HepG2 (cell line): ENCODE data around the gene PRKCSH. TPM values are rescaled to one million over a fixed set of nuclear protein-coding genes. Genes with fewer than 3 reads are reported as not detected.

Experiments used
- HOXA5 ChIP-seq: sonication (generic); formaldehyde crosslinking; IDR thresholded peaks from 2 replicates; pipeline ENCODE4 v1.4.0; 2020; ENCODE audit warnings: missing genetic modification reagents
- HOXD1 ChIP-seq: sonication (generic); formaldehyde crosslinking; IDR thresholded peaks from 2 replicates; pipeline ENCODE4 v1.5.0; 2020; ENCODE audit warnings: missing genetic modification reagents
- NONO ChIP-seq, 2 experiments: fragments of 450-650 bp in 1 of 2; sonication (generic) in 1 of 2; formaldehyde crosslinking in 1 of 2; IDR thresholded peaks in 1 of 2; conservative IDR thresholded peaks in 1 of 2; 2 replicates each; pipeline versions ENCODE4 v1.6.1 to v1.8.0; 2017 to 2022; ENCODE audit warnings: mild to moderate bottlenecking in 1 of 2, missing genetic modification reagents in 1 of 2, moderate library complexity in 1 of 2
- SOX6 ChIP-seq, 2 experiments: fragments of 450-650 bp in 1 of 2; sonication (generic) in 1 of 2; formaldehyde crosslinking in 1 of 2; IDR thresholded peaks; 2 replicates each; pipeline versions ENCODE4 v1.4.0 to v1.6.1; 2017 to 2020; ENCODE audit warnings: antibody characterized with exemption in 1 of 2, mild to moderate bottlenecking in 1 of 2, missing genetic modification reagents in 1 of 2
- TSC22D2 ChIP-seq: sonication (generic); formaldehyde crosslinking; IDR thresholded peaks from 2 replicates; pipeline ENCODE4 v1.5.1; 2020; ENCODE audit warnings: missing genetic modification reagents, mild to moderate bottlenecking, borderline replicate concordance
- ZEB1 ChIP-seq: IDR thresholded peaks from 2 replicates; pipeline ENCODE4 v1.6.1; 2012; ENCODE audit warnings: mild to moderate bottlenecking, low read depth, inconsistent platforms; ENCODE audit not compliant: insufficient replicate concordance
- ZNF614 ChIP-seq: IDR thresholded peaks from 2 replicates; pipeline ENCODE4 v1.6.1; 2018; ENCODE audit warnings: missing biosample characterization, missing genetic modification reagents, inconsistent platforms, borderline replicate concordance
- polyA plus RNA-seq, 8 experiments: library from polyadenylated mRNA; depleted of rRNA in 3 of 8; stranded (reverse) in 7 of 8; unstranded in 1 of 8; fragments of >200 nt; fragmentation: Illumina TruSeq in 4 of 8; extraction: Trizol in 4 of 8; gene quantifications; 2 replicates each; pipeline versions ENCODE4 v1.2.1 to v1.2.3, GENCODE V29; 2011 to 2016; ENCODE audit warnings: low read depth in 4 of 8, missing spikeins in 1 of 8, mixed read lengths in 1 of 8; ENCODE audit not compliant: insufficient read depth in 1 of 8
- total RNA-seq, 5 experiments: library from RNA; depleted of rRNA; stranded (reverse); fragments of >200 nt; fragmentation: Illumina TruSeq; extraction: Trizol; gene quantifications; 2 replicates each; pipeline ENCODE4 v1.2.3, GENCODE V29; 2016; ENCODE audit warnings: low read depth in 1 of 5
- TF ChIP-seq, protein P1 (sequence below): sonication (generic); formaldehyde crosslinking; IDR thresholded peaks from 2 replicates; pipeline ENCODE4 v1.5.1; 2020; ENCODE audit warnings: missing genetic modification reagents, mild to moderate bottlenecking, borderline replicate concordance
- TF ChIP-seq, protein P2 (sequence below): fragments of 450-650 bp; IDR thresholded peaks from 2 replicates; pipeline ENCODE4 v1.6.1; 2016
- TF ChIP-seq, protein P3 (sequence below): sonication (generic); formaldehyde crosslinking; IDR thresholded peaks from 2 replicates; pipeline ENCODE4 v1.4.0; 2020; ENCODE audit warnings: missing genetic modification reagents
- TF ChIP-seq, protein P4 (sequence below), 2 experiments: fragments of 450-650 bp in 1 of 2; sonication (generic) in 1 of 2; formaldehyde crosslinking; IDR thresholded peaks; 2 replicates each; pipeline versions ENCODE4 v1.5.0 to v1.8.0; 2020 to 2022; ENCODE audit warnings: mild to moderate bottlenecking in 1 of 2, missing genetic modification reagents in 1 of 2
- TF ChIP-seq, protein P5 (sequence below): sonication (generic); formaldehyde crosslinking; IDR thresholded peaks from 2 replicates; pipeline ENCODE4 v1.4.0; 2020; ENCODE audit warnings: missing genetic modification reagents
- TF ChIP-seq, protein P6 (sequence below): sonication (generic); formaldehyde crosslinking; IDR thresholded peaks from 2 replicates; pipeline ENCODE4 v1.4.0; 2020; ENCODE audit warnings: missing genetic modification reagents; ENCODE audit errors: not compliant biosample characterization
- TF ChIP-seq, protein P7 (sequence below): sonication (generic); formaldehyde crosslinking; IDR thresholded peaks from 2 replicates; pipeline ENCODE4 v1.4.0; 2020; ENCODE audit warnings: missing genetic modification reagents, borderline replicate concordance

PRKCSH gene
- total and polyA plus RNA-seq, 2 of the 13 experiments (the other 11 are each of a cell fraction or from before 2014, with no cell fraction given): 85.1 to 125 TPM

DNA sequence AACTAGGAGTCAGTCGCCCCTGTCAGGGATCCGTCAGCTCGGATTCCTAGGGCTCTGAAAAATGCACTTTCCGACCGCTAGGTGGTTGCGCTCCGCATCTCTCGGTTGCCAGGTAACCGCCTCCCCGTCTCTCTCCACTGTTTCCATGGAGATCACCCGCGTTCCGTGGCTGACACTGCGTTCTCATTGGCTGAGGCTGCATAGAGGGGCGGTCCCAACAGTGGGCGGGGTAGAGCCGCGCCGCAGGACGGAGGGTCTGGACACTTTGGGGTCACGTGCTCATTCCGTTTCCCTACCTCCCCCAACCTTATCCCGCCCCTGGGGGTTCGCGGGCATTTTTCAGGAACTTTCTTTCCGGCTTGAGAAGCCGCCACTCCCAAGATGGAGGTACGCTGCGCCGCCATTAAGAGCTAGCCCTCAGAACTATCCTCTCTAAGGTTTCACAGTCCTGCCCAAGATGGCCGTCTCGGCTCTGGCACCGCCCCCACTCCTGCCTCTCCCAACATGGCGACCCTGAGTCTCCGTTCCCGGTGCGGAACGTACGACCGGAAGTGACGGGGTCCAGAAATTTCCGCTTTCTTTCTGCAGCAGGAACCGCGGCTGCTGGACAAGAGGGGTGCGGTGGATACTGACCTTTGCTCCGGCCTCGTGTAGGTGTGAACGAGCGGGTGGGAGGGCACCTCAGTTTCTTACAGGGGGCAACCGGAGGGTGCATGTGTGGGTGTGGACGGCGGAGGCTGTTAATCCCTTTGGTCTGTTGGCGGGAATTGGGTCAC, at the start of gene PRKCSH, which contains the start of gene ODAD3 (continued):
- TF ChIP-seq, protein P1, sequence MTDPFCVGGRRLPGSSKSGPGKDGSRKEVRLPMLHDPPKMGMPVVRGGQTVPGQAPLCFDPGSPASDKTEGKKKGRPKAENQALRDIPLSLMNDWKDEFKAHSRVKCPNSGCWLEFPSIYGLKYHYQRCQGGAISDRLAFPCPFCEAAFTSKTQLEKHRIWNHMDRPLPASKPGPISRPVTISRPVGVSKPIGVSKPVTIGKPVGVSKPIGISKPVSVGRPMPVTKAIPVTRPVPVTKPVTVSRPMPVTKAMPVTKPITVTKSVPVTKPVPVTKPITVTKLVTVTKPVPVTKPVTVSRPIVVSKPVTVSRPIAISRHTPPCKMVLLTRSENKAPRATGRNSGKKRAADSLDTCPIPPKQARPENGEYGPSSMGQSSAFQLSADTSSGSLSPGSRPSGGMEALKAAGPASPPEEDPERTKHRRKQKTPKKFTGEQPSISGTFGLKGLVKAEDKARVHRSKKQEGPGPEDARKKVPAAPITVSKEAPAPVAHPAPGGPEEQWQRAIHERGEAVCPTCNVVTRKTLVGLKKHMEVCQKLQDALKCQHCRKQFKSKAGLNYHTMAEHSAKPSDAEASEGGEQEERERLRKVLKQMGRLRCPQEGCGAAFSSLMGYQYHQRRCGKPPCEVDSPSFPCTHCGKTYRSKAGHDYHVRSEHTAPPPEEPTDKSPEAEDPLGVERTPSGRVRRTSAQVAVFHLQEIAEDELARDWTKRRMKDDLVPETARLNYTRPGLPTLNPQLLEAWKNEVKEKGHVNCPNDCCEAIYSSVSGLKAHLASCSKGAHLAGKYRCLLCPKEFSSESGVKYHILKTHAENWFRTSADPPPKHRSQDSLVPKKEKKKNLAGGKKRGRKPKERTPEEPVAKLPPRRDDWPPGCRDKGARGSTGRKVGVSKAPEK (CRISPR knock-in tag): no peak
- TF ChIP-seq ZNF614 (peak; percentile 84; the same call in 1 of the 2 replicates), HOXD1 (CRISPR knock-in tag) (no peak; the same call in 1 of the 2 replicates), NONO (IDR thresholded peaks at IDR 0.05) (no peak), NONO (CRISPR knock-in tag; conservative IDR thresholded peaks at IDR 0.05) (peak; percentile 91), TSC22D2 (CRISPR knock-in tag) (no peak), ZEB1 (peak; percentile 42), SOX6 (IDR thresholded peaks at IDR 0.05) (no peak), SOX6 (CRISPR knock-in tag; IDR thresholded peaks at IDR 0.05) (peak; percentile 65), HOXA5 (CRISPR knock-in tag) (peak; percentile 78)
- TF ChIP-seq, protein P2, sequence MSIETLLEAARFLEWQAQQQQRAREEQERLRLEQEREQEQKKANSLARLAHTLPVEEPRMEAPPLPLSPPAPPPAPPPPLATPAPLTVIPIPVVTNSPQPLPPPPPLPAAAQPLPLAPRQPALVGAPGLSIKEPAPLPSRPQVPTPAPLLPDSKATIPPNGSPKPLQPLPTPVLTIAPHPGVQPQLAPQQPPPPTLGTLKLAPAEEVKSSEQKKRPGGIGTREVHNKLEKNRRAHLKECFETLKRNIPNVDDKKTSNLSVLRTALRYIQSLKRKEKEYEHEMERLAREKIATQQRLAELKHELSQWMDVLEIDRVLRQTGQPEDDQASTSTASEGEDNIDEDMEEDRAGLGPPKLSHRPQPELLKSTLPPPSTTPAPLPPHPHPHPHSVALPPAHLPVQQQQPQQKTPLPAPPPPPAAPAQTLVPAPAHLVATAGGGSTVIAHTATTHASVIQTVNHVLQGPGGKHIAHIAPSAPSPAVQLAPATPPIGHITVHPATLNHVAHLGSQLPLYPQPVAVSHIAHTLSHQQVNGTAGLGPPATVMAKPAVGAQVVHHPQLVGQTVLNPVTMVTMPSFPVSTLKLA: peak; percentile 49
- TF ChIP-seq, protein P3, sequence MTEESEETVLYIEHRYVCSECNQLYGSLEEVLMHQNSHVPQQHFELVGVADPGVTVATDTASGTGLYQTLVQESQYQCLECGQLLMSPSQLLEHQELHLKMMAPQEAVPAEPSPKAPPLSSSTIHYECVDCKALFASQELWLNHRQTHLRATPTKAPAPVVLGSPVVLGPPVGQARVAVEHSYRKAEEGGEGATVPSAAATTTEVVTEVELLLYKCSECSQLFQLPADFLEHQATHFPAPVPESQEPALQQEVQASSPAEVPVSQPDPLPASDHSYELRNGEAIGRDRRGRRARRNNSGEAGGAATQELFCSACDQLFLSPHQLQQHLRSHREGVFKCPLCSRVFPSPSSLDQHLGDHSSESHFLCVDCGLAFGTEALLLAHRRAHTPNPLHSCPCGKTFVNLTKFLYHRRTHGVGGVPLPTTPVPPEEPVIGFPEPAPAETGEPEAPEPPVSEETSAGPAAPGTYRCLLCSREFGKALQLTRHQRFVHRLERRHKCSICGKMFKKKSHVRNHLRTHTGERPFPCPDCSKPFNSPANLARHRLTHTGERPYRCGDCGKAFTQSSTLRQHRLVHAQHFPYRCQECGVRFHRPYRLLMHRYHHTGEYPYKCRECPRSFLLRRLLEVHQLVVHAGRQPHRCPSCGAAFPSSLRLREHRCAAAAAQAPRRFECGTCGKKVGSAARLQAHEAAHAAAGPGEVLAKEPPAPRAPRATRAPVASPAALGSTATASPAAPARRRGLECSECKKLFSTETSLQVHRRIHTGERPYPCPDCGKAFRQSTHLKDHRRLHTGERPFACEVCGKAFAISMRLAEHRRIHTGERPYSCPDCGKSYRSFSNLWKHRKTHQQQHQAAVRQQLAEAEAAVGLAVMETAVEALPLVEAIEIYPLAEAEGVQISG: peak; percentile 93
- TF ChIP-seq, protein P4, sequence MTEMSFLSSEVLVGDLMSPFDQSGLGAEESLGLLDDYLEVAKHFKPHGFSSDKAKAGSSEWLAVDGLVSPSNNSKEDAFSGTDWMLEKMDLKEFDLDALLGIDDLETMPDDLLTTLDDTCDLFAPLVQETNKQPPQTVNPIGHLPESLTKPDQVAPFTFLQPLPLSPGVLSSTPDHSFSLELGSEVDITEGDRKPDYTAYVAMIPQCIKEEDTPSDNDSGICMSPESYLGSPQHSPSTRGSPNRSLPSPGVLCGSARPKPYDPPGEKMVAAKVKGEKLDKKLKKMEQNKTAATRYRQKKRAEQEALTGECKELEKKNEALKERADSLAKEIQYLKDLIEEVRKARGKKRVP (CRISPR knock-in tag; IDR thresholded peaks at IDR 0.05): peak in 1 of 2 experiments; percentile 58; a peak in 1 of 4 replicates
- TF ChIP-seq, protein P5, sequence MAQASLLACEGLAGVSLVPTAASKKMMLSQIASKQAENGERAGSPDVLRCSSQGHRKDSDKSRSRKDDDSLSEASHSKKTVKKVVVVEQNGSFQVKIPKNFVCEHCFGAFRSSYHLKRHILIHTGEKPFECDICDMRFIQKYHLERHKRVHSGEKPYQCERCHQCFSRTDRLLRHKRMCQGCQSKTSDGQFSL (CRISPR knock-in tag): peak; percentile 47
- TF ChIP-seq, protein P6, sequence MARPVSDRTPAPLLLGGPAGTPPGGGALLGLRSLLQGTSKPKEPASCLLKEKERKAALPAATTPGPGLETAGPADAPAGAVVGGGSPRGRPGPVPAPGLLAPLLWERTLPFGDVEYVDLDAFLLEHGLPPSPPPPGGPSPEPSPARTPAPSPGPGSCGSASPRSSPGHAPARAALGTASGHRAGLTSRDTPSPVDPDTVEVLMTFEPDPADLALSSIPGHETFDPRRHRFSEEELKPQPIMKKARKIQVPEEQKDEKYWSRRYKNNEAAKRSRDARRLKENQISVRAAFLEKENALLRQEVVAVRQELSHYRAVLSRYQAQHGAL (CRISPR knock-in tag): no peak
- TF ChIP-seq, protein P7, sequence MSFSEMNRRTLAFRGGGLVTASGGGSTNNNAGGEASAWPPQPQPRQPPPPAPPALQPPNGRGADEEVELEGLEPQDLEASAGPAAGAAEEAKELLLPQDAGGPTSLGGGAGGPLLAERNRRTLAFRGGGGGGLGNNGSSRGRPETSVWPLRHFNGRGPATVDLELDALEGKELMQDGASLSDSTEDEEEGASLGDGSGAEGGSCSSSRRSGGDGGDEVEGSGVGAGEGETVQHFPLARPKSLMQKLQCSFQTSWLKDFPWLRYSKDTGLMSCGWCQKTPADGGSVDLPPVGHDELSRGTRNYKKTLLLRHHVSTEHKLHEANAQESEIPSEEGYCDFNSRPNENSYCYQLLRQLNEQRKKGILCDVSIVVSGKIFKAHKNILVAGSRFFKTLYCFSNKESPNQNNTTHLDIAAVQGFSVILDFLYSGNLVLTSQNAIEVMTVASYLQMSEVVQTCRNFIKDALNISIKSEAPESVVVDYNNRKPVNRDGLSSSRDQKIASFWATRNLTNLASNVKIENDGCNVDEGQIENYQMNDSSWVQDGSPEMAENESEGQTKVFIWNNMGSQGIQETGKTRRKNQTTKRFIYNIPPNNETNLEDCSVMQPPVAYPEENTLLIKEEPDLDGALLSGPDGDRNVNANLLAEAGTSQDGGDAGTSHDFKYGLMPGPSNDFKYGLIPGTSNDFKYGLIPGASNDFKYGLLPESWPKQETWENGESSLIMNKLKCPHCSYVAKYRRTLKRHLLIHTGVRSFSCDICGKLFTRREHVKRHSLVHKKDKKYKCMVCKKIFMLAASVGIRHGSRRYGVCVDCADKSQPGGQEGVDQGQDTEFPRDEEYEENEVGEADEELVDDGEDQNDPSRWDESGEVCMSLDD (CRISPR knock-in tag): peak; percentile 93
